Measurements from ENCODE around the gene CTNNA2.

Gene CTNNA2

GRCh38 chr2:80464275-80464674, 951.4 kb downstream of the CTNNA2 start:
- no peak for DNase-seq (ENCODE audit: low read depth)
- no peak for TF ChIP-seq CTCF (IDR thresholded peaks at IDR 0.05; ENCODE audit: control insufficient read depth, insufficient read depth, low read depth, low read length, missing control alignments)
- no peak overlapping the region for H3K4me3 ChIP-seq (ENCODE audit: control insufficient read depth, low read depth, low read length)

GRCh38 chr2:80467262-80467811, 954.5 kb downstream of the CTNNA2 start:
- DNase-seq (ENCODE audit: low read depth), result no peak
- no peak for TF ChIP-seq CTCF (IDR thresholded peaks at IDR 0.05; ENCODE audit: control insufficient read depth, insufficient read depth, low read depth, low read length, missing control alignments)
- no peak overlapping the region for H3K4me3 ChIP-seq (ENCODE audit: control insufficient read depth, low read depth, low read length)

GRCh38 chr2:80469428-80469827, 956.6 kb downstream of the CTNNA2 start:
- no peak overlapping the region for H3K4me3 ChIP-seq (ENCODE audit: control insufficient read depth, low read depth, low read length)
- TF ChIP-seq CTCF (IDR thresholded peaks at IDR 0.05; ENCODE audit: control insufficient read depth, insufficient read depth, low read depth, low read length, missing control alignments), result no peak
- DNase-seq (ENCODE audit: low read depth), result no peak

- DNase-seq (ENCODE audit: low read depth), result no peak
- no peak for TF ChIP-seq CTCF (IDR thresholded peaks at IDR 0.05; ENCODE audit: control insufficient read depth, insufficient read depth, low read depth, low read length, missing control alignments)
- no peak overlapping the region for H3K4me3 ChIP-seq (ENCODE audit: control insufficient read depth, low read depth, low read length)
Observed at GRCh38 chr2:80473069-80473468, 960.2 kb downstream of the CTNNA2 start.

- no peak for DNase-seq (ENCODE audit: low read depth)
- H3K4me3 ChIP-seq (ENCODE audit: control insufficient read depth, low read depth, low read length), result no peak overlapping the region
- no peak for TF ChIP-seq CTCF (IDR thresholded peaks at IDR 0.05; ENCODE audit: control insufficient read depth, insufficient read depth, low read depth, low read length, missing control alignments)
Observed at GRCh38 chr2:80473796-80474195, 960.9 kb downstream of the CTNNA2 start.

GRCh38 chr2:80475970-80476369, 963.1 kb downstream of the CTNNA2 start:
- TF ChIP-seq CTCF (IDR thresholded peaks at IDR 0.05; ENCODE audit: control insufficient read depth, insufficient read depth, low read depth, low read length, missing control alignments), result no peak
- H3K4me3 ChIP-seq (ENCODE audit: control insufficient read depth, low read depth, low read length), result no peak overlapping the region
- no peak for DNase-seq (ENCODE audit: low read depth)
